SK-N-MC (cell line): Measurements from ENCODE around the gene CCDC182.

Source experiments
- EZH2 ChIP-seq: fragments of 200-600 bp; sonication (generic); IDR thresholded peaks from one replicate; pipeline ENCODE4 v1.6.1; 2017; ENCODE audit warnings: antibody characterized with exemption
- FOXP2 ChIP-seq: optimal IDR thresholded peaks from 2 replicates; pipeline ENCODE3; 2011; ENCODE audit warnings: mild to moderate bottlenecking, moderate library complexity; ENCODE audit not compliant: insufficient read depth; ENCODE audit errors: extremely low read length, control extremely low read depth
- POLR2AphosphoS5 ChIP-seq: IDR thresholded peaks from 2 replicates; pipeline ENCODE4 v1.6.1; 2012; ENCODE audit warnings: mild to moderate bottlenecking, low read depth, low read length, borderline replicate concordance

DNA sequence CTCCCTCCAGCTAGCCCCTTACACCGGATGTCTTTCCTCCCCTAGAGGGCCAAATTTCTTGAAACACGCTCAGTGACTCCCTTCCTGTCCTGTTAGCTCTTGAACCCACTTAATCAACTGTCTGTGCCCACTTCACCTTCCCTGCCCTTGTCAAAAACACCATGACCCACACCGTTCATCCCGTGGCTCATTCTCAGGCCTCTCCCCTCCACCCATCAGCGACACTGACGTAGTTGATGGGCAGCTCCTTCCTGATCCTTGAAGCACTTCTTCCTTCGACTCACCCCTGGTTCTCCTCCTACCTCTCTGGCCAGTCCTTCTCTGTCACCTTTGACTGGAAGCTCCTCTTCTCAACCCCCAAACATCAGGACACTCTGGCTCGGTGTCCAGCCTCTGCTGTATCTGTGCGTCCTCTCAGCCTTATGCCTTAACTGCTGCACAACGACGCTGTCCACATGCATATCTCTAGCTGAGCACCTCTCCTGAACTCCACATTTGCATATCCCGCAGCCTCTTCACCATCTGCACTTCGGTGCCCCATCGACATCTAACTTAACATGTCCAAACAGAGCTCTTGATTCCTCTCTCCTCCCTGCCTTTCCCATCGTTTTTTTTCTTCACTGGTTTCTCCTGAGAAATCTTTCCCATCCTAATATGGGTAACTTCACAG lies 39.3 kb upstream of the CCDC182 start:
- TF ChIP-seq EZH2: no peak
- no peak for TF ChIP-seq FOXP2
- no peak for TF ChIP-seq POLR2AphosphoS5
